Measurements from ENCODE around the gene TM9SF2. TPM values are rescaled to one million over a fixed set of nuclear protein-coding genes. Genes with fewer than 3 reads are reported as not detected.
"Not testable (repeated sequence)": the region's sequence is repeated elsewhere in the genome, so short reads cannot be mapped to it uniquely, and the experiment has no call there.

The TM9SF2 gene, protein sequence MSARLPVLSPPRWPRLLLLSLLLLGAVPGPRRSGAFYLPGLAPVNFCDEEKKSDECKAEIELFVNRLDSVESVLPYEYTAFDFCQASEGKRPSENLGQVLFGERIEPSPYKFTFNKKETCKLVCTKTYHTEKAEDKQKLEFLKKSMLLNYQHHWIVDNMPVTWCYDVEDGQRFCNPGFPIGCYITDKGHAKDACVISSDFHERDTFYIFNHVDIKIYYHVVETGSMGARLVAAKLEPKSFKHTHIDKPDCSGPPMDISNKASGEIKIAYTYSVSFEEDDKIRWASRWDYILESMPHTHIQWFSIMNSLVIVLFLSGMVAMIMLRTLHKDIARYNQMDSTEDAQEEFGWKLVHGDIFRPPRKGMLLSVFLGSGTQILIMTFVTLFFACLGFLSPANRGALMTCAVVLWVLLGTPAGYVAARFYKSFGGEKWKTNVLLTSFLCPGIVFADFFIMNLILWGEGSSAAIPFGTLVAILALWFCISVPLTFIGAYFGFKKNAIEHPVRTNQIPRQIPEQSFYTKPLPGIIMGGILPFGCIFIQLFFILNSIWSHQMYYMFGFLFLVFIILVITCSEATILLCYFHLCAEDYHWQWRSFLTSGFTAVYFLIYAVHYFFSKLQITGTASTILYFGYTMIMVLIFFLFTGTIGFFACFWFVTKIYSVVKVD
- total RNA-seq: 10 to 100 TPM; 54.2 to 83.4 (median 68.2) TPM
- 10 to 100 TPM; 22.4 to 84.3 TPM for polyA plus RNA-seq
- long read RNA-seq, donor 1, transcript TM9SF2-201 (17 exons, 3,430 nt): major isoform, 214 of 244 reads
- long read RNA-seq, donor 1, partial matches to known transcripts: 16 of 244 reads
- long read RNA-seq, donor 1, other reads (novel, unspliced or antisense): 14 of 244 reads
- long read RNA-seq, donor 2, transcript TM9SF2-201 (17 exons, 3,430 nt): major isoform, 547 of 609 reads
- long read RNA-seq, donor 2, partial matches to known transcripts: 30 of 609 reads
- long read RNA-seq, donor 2, other reads (novel, unspliced or antisense): 32 of 609 reads
- long read RNA-seq, donor 3, transcript TM9SF2-201 (17 exons, 3,430 nt): major isoform, 278 of 305 reads
- long read RNA-seq, donor 3, partial matches to known transcripts: 14 of 305 reads
- long read RNA-seq, donor 3, other reads (novel, unspliced or antisense): 13 of 305 reads

DNA sequence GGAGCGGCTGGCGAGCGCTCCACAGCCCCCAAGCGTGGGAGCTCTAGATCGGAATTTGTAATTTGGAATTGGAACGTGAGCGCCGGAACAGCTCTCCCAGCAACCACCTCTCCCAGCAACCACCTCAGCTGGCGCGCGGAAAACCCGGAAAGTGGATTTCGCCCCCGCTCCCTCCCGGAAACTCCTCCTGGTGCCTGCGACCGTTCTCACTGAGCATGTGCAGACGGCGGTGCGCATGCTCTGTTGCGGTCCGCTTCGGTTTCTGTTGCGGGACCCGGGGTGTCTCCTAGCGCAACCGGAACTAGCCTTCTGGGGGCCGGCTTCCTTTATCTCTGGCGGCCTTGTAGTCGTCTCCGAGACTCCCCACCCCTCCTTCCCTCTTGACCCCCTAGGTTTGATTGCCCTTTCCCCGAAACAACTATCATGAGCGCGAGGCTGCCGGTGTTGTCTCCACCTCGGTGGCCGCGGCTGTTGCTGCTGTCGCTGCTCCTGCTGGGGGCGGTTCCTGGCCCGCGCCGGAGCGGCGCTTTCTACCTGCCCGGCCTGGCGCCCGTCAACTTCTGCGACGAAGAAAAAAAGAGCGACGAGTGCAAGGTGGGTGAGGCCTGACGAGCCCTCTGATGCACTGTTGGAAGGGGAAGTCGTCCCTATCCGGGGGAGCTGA, at the start of gene TM9SF2:
Gene TM9SF2, plus strand, starts transcription at position 289 of the 664 bp plus-strand sequence. Its CDS starts 135 bp downstream, at position 424.
- intact Hi-C loops (cut with DNase I): loop anchor here in 6 of 10 donors (5.0 to 10.0 kb wide), 7 partner anchors 57 to 1173 kb away; partner anchors contain the start of genes CLYBL (in 2 of the 6), TMTC4 (in 1 of the 6) and UBAC2 (in 1 of the 6)
- Histone ChIP-seq H3K36me3 (no peaks in the 10 kb centered on the region), H3K4me1 (peaks cover 2 to 83% (median 56%) of the 10 kb centered on the region in 12 donors), H3K4me3 (peak within 1 kb of the TSS; percentile 59 to 91 (median 86)), H3K27ac (peak within 1 kb of the TSS; percentile 13 to 93 (median 86)), H3K9me3 (peaks cover 0 to 4% (median 0%) of the 10 kb centered on the region in 12 donors), H3K27me3 (no peaks in the 10 kb centered on the region)
- peak in 1 of 2 donors; percentile 66 for TF ChIP-seq POLR2A (IDR thresholded peaks at IDR 0.05)
- TF ChIP-seq, protein P1, sequence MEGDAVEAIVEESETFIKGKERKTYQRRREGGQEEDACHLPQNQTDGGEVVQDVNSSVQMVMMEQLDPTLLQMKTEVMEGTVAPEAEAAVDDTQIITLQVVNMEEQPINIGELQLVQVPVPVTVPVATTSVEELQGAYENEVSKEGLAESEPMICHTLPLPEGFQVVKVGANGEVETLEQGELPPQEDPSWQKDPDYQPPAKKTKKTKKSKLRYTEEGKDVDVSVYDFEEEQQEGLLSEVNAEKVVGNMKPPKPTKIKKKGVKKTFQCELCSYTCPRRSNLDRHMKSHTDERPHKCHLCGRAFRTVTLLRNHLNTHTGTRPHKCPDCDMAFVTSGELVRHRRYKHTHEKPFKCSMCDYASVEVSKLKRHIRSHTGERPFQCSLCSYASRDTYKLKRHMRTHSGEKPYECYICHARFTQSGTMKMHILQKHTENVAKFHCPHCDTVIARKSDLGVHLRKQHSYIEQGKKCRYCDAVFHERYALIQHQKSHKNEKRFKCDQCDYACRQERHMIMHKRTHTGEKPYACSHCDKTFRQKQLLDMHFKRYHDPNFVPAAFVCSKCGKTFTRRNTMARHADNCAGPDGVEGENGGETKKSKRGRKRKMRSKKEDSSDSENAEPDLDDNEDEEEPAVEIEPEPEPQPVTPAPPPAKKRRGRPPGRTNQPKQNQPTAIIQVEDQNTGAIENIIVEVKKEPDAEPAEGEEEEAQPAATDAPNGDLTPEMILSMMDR (IDR thresholded peaks at IDR 0.05): peak in 1 of 12 donors; percentile 11
- DNase-seq: peak; percentile 96 to 99 (median 98)
- ATAC-seq: peak; percentile 87 to 93 (median 91)
- WGBS, 4 donors: 0% methylated on average over 51 to 55 of the region's 55 CpGs

DNA sequence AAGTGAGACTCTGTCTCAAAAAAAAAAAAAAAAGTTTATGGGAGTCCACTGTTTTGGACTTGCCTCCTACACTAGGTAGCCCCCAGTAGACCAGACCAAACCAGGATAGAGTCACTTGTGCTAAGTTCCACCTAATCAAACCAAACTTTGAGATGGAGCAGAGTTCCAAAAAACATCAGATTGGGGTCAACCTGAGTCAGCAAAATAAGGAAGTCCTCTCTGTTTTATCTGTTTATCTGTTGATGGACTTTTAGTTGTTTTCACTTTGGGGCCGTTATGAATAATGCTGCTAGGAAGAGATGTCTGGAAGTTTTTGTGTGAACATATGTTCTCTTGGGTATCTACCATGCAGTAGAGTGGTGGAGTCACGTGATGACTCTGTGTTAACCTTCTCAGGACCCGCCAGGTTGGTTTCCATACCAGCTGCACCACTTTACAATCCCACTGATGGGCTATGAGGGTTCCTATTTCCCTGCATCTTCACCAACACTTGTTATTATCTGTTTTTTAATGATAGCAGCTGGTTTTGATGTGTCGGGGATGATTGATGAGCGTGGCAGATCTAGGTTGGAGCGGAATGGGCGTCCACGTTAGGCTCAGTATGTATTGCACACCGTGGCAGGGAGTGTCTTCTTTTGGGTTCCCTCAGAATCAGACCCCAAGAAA, 46.6 kb upstream of the TM9SF2 start:
- H3K4me3 ChIP-seq: no peak overlapping the region
- peaks cover 0 to 11% (median under 1%) of the 10 kb centered on the region in 9 donors for H3K27me3 ChIP-seq
- peaks cover 0 to 8% (median 0%) of the 10 kb centered on the region in 12 donors for H3K9me3 ChIP-seq
- H3K27ac ChIP-seq: no peak overlapping the region
- no peak for TF ChIP-seq POLR2A (IDR thresholded peaks at IDR 0.05)
- TF ChIP-seq, protein P1 (IDR thresholded peaks at IDR 0.05): no peak
- DNase-seq: no peak
- H3K4me1 ChIP-seq: no peaks in the 10 kb centered on the region
- WGBS, 4 donors: 78 to 89% (median 84%) methylated on average over 9 of the region's 9 CpGs
- no peak for ATAC-seq
- H3K36me3 ChIP-seq: no peaks in the 10 kb centered on the region
- intact Hi-C loops (cut with DNase I): no loop called here

DNA sequence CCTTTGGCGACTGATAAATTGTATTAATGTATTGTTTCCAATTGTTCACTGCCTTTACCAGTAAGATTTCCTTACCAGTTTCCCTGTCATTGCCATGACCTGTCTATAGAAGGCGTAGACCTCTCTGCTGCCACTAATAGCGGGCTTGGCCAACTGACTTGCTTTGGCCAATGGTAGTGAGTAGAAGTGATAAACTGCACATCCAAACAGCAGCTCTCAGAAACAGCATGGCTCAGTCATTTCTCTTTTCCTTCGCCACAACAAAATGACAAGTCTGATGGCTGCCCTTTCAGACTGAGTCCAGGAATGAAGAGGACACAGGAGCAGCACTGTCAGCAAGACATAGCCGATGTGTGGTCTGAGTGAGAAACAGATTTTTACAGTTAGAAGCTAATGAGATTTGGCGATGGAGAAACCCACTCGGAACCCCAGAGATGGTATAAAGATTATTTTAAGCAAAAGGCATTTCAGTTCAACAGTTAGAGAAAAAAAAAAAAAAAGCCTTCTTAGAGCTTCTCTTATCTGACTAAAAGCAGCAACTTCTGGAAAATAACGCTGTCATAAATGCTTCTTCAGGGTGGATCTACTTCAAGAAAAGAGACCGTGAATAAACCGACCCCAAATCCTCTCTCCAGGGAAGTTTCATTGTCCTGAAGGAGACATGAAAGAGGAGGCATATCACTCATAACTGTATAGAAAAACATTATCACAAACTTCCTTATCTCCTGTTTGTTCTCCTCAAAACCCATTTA, 42.0 kb upstream of the TM9SF2 start:
- ATAC-seq: no peak
- no peak overlapping the region for H3K4me3 ChIP-seq
- TF ChIP-seq, protein P1 (IDR thresholded peaks at IDR 0.05): no peak
- no peak for TF ChIP-seq POLR2A (IDR thresholded peaks at IDR 0.05)
- peaks cover 0 to 17% (median 0%) of the 10 kb centered on the region in 12 donors for H3K4me1 ChIP-seq
- 79 to 83% (median 81%) methylated on average over 10 of the region's 10 CpGs for WGBS, 4 donors
- H3K27ac ChIP-seq: no peak overlapping the region
- intact Hi-C loops (cut with DNase I): no loop called here
- H3K27me3 ChIP-seq: no peaks in the 10 kb centered on the region
- no peaks in the 10 kb centered on the region for H3K36me3 ChIP-seq
- no peak for DNase-seq
- H3K9me3 ChIP-seq: peaks cover 0 to 8% (median 0%) of the 10 kb centered on the region in 12 donors

DNA sequence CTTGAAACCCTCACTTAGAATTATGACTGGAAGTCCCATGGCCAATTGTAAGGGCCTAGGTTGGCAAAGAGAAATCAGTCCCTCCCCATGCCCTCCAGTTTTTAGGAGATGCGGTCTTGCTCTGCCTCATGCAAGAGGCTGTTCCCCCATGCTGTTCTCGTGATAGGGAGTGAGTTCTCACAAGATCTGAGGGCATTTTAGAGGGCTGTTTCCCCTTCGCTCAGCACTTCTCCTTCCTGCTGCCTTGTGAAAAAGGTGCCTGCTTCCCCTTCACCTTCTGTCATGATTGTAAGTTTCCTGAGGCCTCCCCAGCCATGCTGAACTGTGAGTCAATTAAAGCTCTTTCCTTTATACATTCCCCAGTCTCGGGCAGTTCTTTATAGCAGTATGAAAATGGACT, 40.5 kb upstream of the TM9SF2 start:
- WGBS, 4 donors: 62 to 75% (median 71%) methylated on average over 4 of the region's 4 CpGs
- H3K9me3 ChIP-seq; intact Hi-C loops (cut with DNase I); ATAC-seq; DNase-seq; H3K36me3 ChIP-seq; H3K27ac ChIP-seq; H3K4me3 ChIP-seq; H3K27me3 ChIP-seq: not testable (repeated sequence)
- H3K4me1 ChIP-seq: peaks cover 0 to 29% (median 0%) of the 10 kb centered on the region in 12 donors

Measured in heart left ventricle (tissue), 16 donors.